Umbilical cord (tissue), 2 donors: ENCODE data around the gene POLR2C. TPM values are rescaled to one million over a fixed set of nuclear protein-coding genes. Genes with fewer than 3 reads are reported as not detected.
A peak's percentile ranks its signal among the peaks of the same experiment; 100 is the strongest.

Source experiments
- DNase-seq: peaks from one replicate; pipeline ENCODE4 v3.0.0-alpha.2; 2015; ENCODE audit warnings: low spot score
- total RNA-seq: library from RNA; depleted of rRNA; stranded (reverse); fragments of >200 nt; gene quantifications from one replicate; pipeline ENCODE4 v1.2.3, GENCODE V29; 2014; ENCODE audit warnings: low replicate concordance; ENCODE audit not compliant: insufficient read depth

The POLR2C gene
- total RNA-seq, 1 donor from 2014 or later, result 67.2 TPM

- no peak for DNase-seq
Measured at GRCh38 chr16:57502048-57502775, 39.7 kb downstream of the POLR2C start.

GRCh38 chr16:57503366-57503765 is 40.9 kb downstream of the POLR2C start:
- no peak for DNase-seq

- no peak for DNase-seq
Measured at GRCh38 chr16:57504001-57504400, 41.5 kb downstream of the POLR2C start.

- no peak for DNase-seq
Measured at GRCh38 chr16:57504491-57504890, 42.0 kb downstream of the POLR2C start.

- no peak for DNase-seq
Measured at GRCh38 chr16:57505169-57505568, 42.7 kb downstream of the POLR2C start.

GRCh38 chr16:57507136-57508034 is 44.9 kb downstream of the POLR2C start:
- DNase-seq, result peak; percentile 39

GRCh38 chr16:57508035-57508425 is 45.6 kb downstream of the POLR2C start:
- no peak for DNase-seq

- no peak for DNase-seq
Measured at GRCh38 chr16:57509231-57509923, 46.9 kb downstream of the POLR2C start.

- no peak for DNase-seq
Measured at GRCh38 chr16:57510016-57510871, 47.8 kb downstream of the POLR2C start.

GRCh38 chr16:57512296-57513001 is 50.0 kb downstream of the POLR2C start:
- DNase-seq, result no peak

GRCh38 chr16:57513371-57514102 is 51.1 kb downstream of the POLR2C start:
- peak; percentile 90 for DNase-seq

- no peak for DNase-seq
Measured at GRCh38 chr16:57514371-57514770, 51.9 kb downstream of the POLR2C start.

GRCh38 chr16:57514791-57515600 is 52.5 kb downstream of the POLR2C start:
- DNase-seq, result peak; percentile 77

GRCh38 chr16:57516176-57516725 is 53.8 kb downstream of the POLR2C start:
- no peak for DNase-seq

GRCh38 chr16:57516773-57517172 is 54.3 kb downstream of the POLR2C start:
- no peak for DNase-seq

GRCh38 chr16:57517397-57518367 is 55.2 kb downstream of the POLR2C start:
- no peak for DNase-seq

- no peak for DNase-seq
Measured at GRCh38 chr16:57518520-57518919, 56.0 kb downstream of the POLR2C start.
